ENCODE results near the gene PATZ1.

GRCh38 chr22:31332886-31333285 is 13.3 kb downstream of the PATZ1 start:
- TF ChIP-seq EZH2 (IDR thresholded peaks at IDR 0.05; ENCODE audit: borderline replicate concordance, low read depth, low read length), result no peak
- no peak for TF ChIP-seq CTCF (IDR thresholded peaks at IDR 0.05 in 2 of 3, conservative IDR thresholded peaks at IDR 0.05 in 1 of 3; ENCODE audit: insufficient read depth in 2 of 3, low read depth in 1 of 3, low read length in 3 of 3)
- TF ChIP-seq TBL1XR1 (IDR thresholded peaks at IDR 0.05; ENCODE audit: low read length in 2 of 2), result no peak
- no peak for TF ChIP-seq NCOA6 (IDR thresholded peaks at IDR 0.05)
- TF ChIP-seq FUS (optimal IDR thresholded peaks at IDR 0.05; ENCODE audit: low read depth, low read length), result no peak
- TF ChIP-seq PTBP1 (IDR thresholded peaks at IDR 0.05; ENCODE audit: low read depth, low read length), result no peak
- no peak for TF ChIP-seq ZFX (CRISPR knock-in tag; IDR thresholded peaks at IDR 0.05)
- TF ChIP-seq YY1 (IDR thresholded peaks at IDR 0.05; ENCODE audit: borderline replicate concordance in 1 of 3, control insufficient read depth in 1 of 3, extremely low read depth in 1 of 3, insufficient read depth in 3 of 3, insufficient read length in 1 of 3, insufficient replicate concordance in 2 of 3, low read depth in 1 of 3, low read length in 2 of 3), result no peak

Data from K562 (cell line).